HG03457 (cell line): ENCODE measurements around the gene RAPGEF4.

Experiments
- ATAC-seq: cut with Tn5 transposase; IDR thresholded peaks from one replicate; pipeline ENCODE4 v1.9.1; 2021; ENCODE audit warnings: moderate number of reproducible peaks; ENCODE audit not compliant: unreplicated experiment

Gene RAPGEF4

DNA sequence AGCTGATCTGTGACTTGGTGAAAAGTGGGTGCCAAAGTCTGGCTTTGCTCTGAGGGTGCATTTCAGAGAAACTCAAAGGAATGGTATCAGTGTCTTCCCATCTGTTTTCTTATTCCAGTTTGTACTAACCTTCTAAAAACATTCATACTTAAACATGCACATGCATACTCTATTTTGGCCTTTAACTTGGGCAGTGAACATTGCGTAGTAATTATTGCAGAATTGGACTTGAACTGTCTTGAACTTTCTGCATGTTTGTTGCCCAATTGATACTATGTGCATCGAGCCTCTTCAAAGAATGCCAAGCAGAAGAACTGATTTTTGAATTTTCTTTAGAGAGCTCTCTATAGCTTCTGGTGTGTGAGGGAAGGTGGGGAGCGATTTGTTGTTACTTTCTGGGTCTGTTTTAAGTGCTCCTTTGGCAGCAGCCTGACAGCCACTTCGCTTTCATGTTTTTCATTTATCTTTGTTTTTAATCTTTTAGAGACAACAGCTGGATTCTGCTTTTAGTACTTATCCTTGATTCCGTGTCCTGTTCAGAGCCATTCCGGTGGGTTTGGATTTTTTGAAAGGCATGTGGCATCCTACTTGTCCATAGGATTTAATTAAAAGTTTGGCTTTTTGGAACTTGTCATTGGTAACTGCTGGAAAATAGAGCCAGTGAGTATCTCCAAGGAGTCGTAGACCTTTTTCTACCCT lies 159.2 kb downstream of the RAPGEF4 start:
- ATAC-seq: no peak

DNA sequence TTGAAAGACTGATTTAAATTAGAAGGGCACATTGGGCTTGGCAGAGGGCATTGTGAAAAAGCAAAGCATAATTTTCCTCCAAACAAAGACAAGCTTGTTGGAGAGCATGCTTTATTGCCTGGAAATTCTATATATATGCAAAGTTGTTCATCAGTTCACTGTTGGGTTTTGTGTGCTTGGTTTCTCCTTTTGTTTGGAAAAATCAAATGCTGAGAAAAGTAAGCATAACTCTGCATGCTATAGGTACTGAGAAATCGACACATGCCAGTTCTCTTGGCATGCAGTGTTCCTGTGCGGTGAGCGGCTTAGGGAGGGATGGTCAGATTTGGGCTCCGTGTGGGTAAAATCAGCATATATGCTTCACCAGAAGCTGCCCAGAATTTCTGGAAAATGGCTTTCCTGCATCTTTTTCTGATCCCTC lies 161.0 kb downstream of the RAPGEF4 start:
- ATAC-seq: no peak

DNA sequence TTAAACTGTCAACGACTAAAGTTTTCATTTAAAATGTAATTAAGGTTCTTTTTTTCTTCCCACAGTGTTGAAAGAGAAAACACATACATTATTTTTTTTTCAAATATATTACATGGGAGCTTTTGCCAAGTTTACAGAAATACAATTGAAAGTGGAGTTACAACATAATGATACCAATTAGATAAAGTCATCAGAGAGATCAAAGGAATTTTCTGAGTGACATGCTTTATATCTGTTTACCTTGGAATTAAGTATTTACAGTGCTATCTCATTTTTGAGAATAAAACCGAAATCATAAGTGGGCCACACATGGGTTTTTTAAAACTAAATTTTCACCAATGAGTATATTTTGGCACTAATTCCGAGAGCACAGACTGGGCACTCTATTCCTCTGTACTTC lies 165.2 kb downstream of the RAPGEF4 start:
- ATAC-seq: no peak

DNA sequence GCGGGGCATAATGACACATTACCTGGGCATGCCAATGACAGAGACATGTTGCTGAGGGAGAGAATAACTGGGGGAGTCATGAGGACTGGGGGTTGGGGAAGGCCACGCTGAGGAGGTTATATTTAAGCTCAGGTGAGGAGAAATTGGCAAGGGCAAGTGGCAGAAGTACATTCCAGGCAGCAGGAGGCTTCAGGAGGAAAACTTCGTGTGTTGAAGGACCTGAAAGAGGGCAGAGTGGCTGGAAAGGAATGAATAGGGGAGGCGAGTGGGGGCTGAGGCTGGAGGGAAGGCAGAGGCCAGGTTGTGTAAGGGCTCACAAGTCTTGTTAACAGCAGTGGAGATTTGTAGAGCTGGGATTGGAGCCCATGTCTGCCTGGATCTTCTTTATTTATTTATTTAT lies 166.3 kb downstream of the RAPGEF4 start:
- no peak for ATAC-seq

DNA sequence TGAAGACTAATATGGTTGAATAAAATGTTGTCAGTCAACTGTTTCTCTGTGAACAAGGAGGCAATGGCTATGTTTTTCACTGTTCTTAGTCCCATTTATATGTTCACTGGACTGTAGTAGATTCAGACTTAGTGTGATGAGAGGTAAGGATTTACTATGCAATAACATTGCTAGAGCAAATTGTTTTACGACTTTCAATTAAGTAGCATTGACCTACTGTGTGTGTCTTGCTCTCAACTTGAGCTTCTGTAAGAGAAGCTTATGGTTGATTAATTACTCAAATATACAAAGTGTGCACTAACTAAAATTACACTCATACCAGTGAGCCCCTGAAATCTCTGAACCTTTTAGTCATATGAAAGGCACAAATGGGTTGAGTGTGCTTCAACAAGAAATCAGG lies 168.6 kb downstream of the RAPGEF4 start:
- no peak for ATAC-seq

DNA sequence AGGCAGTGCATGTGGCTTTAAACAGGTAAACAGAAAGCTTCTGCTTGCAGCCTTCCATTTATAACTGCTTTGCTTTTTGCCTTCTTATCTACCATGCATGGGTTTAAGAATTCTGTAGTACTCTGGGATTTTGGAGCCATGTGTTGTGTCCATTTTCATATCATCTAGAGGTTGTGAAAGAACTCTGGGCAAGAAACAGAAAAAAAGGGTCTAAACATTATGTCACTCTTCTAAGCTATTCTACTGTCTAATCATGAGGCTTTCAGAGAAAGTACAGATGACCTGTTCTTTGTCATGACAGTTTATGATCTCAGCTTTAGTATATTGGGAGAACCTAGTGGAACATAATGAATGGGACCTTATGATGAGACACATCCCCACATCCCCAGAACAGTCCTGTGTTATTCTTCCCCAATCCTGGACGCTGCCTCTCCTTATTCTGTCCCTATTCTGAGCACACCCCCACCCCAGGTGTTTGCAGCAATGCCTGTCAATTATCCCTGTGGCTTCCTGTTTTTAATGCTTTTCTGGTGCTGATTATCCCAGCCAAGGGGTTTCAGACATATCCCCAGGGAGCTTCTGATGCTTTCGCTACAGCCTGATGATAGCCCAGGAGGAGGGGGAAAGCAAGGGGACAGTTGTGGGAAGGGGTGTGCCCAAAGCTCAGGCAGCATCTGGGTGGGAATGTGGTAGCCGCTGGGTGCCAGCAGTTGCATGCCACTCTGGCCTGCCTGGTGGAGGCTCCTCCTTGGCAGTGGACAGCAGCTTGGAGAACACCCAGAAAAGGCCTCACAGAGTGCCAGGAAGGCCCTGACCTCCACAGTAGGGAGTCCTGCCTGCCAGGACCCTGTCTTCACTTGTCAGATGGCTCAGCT lies 170.5 kb downstream of the RAPGEF4 start:
- ATAC-seq: no peak

DNA sequence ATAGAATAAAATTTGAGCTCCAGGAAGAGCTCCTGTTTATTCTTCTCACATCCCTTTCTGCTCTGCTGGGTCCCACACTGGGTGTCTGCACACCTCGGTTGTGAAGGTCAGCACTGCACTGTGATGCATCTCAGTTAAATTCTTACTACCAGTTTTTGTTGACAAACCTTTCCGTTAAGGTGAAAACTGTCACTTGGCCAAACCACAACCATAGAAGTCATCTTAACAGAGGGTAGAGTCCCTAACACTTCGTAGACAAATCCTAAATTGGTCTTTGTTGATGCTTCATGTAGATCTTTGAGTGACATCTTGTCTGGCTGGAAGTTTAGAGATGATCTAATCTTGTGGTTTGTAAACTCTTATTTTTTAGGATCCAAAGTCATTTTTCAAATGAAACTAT lies 172.6 kb downstream of the RAPGEF4 start:
- ATAC-seq: no peak

DNA sequence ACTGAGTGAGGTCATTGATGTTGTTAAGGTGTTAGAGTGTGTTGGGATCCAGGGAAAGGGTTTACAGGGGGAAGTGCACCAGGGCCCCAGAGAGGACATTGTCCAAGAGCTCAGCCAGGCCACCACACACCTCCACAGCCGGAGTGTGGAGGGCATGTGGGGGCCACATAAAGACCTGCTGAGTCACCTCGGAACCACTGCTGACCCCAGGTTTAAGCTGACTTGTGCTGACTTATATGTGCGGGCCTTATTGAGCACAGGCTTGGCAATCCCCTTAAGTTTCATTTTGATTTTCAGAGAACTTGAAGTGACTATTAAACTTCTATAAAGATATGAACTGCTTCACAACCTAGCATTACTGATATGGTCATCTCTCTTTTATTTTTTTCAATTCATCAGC lies 173.8 kb downstream of the RAPGEF4 start:
- no peak for ATAC-seq

DNA sequence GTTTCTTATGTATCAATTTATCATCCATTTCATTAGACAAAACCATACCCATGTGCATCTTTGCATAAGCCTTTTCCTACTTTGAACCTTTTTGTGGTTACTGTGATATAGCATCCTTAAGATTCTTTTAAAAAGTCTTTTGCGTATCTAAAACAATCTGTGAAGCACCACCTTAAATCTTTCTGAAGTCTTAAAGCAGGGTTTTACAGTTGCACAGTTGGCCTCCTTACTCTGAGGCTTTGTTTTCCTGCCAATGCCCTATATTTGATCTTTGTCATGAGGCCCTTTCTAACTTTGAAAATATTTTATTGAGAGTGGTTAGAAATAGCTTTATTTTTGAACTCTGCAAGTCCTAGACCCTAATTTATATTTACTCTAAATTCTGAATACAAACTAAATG lies 176.6 kb downstream of the RAPGEF4 start:
- no peak for ATAC-seq

DNA sequence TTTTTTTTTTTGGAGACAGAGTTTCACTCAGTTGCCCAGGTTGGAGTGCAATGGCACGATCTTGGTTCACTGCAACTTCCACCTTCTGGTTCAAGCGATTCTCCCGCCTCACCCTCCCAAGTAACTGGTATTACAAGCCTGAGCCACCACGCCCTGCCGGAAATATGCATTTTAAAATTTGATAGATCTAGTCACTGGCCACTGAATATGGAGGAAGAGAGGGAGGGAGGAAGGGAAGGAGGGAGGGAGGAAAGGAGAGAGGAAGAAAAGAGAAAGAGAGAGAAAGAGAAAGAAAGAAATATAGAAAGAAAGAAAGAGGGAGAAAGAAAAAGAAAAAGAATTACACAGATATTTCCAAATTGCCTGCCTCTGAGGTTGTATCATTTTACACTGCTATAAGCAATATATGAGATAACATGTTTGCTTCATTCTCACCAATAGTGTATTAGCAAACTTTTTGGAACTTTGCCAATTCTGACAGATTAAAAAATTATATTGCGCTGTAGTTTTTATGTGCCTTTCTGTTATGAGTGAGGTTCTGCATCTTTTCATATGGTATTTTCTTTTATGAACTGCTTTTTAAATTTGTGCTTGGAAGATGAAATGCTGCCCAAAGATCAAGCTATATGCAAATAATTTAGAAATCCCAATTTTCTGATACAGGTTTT lies 178.8 kb downstream of the RAPGEF4 start:
- no peak for ATAC-seq

DNA sequence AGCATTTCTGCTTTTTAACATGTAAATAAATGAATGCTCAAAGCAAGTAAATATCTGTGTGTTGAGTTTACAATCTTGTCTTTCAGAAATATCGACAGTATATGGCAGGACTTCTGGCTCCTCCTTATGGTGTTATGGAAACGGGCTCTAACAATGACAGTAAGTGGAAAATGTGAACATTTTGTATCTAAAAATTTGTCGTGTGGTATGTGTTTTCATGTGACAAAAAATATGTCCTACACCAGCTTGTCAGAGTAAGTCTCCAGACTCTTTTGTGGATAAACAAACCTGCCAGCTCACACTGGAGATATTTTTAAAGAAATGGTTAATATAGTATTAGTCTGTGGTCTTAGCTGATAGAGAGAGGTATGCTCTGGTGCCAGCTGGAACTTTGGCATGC lies 182.1 kb downstream of the RAPGEF4 start:
- ATAC-seq: no peak

DNA sequence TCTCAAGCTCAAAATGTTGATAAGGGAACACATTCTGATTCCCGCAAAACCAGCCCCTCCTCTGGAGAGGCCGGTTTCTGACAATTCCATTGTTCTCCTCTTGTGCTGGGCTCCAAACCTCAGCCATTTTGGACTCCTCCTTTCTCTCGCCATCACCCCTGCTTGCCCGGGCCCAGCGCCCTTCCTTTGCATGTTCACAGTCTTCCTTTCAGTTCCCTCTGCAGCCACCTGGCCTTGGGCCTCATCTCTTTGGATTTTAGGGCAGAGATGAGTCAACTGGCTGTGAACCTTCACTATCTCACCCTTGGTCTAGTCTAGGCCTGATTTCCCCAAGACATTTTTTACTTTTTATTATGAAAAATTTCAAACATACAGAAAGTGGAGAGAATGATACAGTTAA lies 184.1 kb downstream of the RAPGEF4 start:
- no peak for ATAC-seq

DNA sequence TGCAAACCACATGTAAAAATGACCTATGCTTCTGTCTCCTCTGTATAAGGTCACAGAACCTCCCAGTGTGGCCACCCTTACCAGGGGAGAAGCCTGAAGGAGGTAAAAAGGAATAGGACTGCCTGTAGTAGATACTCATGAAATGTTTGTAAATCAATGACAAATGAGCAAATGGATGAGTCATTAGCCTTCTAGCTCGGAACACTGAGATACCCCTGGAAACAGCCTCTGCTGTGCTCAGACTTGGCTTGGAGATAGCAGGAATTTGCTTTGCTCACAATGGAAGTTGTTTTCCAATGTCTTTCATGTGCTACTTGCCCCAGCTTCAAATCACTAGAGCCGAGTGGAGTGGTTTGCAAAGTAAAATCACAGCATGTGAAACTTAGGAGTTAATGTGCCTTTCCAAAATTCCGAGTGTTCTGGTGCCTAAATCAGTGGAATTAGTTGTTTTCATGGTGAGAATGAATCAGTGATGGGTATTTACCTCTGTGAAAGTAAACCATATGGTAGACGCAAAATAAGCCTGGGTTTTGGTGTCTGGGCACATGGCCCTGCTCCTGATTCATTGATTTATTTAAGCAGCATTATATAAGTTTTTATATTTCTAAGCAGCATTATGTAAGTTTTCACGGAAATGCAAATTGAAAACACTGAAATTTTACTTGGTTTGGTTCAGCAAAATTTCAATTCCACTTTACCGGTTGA lies 186.0 kb downstream of the RAPGEF4 start:
- ATAC-seq: no peak

DNA sequence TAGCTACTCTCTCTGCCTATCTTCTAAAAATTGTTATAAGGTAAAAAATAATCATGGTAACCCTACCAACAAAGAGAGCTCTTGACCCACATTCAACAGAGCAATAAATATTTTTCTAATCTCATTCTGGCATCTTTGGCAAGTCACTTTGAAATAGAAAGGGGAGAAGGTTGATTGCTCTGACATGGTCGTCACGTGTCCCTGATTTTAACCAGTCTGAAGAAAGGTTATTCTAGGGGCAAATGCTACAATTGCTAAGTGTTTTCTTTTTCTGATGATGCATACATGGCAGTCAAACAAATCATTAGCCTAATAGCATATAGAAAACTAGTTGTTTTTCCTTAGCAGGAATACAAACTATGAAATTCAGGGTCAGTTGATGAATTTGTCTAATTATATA lies 186.7 kb downstream of the RAPGEF4 start:
- ATAC-seq: no peak

DNA sequence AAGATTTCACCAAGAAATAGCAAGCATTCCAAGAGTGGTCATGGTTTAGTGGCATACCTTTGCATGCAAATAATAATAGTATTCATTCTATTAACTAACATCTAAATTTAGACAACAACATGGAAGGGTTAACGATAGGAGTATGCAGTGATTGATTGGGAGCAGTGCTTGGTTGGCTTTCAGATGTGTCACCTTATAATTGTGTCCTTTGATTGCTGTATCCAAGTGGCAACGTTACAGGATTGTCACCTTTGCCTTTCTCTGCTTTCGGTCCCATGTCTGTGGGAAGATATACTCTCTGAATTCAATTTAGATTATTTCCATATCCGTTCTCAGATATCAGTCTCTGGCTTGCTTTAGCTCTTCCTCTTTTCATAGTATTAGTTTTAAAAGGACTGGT lies 187.2 kb downstream of the RAPGEF4 start:
- ATAC-seq: no peak

DNA sequence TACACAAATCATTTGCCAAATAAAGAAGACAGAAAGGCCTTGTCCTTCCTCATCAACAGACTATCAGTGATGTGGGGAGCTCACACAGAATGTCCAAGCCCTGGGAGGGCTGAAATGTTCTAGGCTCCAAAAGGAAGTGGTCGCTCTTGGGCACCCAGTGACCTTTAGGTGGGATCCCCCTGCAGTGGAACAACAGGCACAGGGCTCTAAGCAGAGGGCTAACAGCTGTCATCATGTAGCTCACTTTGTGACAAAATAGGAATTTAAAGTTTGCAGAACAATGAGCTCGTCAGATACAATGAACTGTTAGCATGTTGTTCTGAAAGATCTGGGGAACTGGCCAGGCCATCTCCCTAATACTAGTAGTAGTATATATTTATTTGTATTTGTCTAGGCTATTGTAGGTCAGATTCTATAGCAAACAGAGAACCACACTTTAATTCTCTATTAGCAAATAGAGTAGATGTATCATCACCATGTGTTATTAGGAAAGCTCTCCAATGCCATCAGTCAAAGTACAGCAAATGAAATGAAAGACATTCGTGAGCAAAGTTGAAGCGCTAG lies 188.5 kb downstream of the RAPGEF4 start:
- ATAC-seq: no peak

DNA sequence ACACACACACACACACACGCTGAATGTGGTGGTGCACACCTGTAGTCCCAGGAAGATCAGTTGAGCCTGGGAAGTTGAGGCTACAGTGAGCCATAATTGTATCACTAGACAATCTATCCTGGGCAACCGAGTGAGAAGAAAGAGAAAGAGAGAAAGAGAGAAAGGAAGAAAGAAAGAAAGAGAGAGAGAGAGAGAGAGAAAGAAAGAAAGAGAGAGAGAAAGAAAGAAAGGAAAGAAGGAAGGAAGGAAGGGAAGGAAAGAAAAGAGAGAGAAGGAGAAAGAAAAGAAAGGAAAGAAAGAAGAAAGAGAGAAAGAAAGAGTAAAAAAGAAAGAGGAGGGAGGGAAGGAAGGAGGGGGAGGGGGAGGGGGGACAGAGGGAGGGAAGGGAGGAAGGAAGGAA lies 190.0 kb downstream of the RAPGEF4 start:
- no peak for ATAC-seq

DNA sequence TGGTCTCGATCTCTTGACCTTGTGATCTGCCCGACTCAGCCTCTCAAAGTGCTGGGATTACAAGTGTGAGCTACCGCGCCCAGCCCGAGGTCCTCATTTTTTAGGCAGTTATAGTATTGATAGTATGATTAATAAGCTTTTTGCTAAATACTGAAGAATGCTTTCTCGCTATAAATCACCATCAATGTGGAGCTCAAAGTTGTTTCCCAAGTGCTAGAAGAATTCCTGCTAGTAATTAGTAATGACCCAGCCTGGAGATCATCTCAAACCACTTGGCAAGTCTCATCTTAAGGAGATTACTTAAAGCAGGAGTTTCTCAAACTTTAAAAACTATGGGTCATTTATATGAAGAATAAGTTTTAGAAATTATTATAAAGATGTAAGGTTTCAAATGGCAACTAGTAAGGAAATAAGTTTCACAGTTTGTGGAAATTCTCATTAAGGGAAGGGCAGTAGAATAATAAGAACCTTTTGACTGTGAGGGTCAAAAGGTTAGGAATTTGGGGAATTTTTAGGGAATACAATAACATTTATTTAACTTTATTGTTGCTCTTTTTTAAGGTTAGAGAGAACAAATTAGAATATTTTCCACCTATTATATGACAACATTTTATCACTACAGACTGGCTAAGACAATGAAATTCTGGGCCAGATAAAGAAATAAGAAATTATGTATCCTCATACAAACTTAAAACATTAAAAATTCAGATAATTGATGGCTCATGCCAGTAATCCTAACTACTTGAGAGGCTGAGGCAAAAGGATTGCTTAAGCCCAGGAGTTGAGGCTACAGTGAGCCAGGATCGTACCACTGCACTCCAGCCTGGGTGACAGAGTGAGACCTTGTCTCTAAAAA lies 191.4 kb downstream of the RAPGEF4 start:
- no peak for ATAC-seq

DNA sequence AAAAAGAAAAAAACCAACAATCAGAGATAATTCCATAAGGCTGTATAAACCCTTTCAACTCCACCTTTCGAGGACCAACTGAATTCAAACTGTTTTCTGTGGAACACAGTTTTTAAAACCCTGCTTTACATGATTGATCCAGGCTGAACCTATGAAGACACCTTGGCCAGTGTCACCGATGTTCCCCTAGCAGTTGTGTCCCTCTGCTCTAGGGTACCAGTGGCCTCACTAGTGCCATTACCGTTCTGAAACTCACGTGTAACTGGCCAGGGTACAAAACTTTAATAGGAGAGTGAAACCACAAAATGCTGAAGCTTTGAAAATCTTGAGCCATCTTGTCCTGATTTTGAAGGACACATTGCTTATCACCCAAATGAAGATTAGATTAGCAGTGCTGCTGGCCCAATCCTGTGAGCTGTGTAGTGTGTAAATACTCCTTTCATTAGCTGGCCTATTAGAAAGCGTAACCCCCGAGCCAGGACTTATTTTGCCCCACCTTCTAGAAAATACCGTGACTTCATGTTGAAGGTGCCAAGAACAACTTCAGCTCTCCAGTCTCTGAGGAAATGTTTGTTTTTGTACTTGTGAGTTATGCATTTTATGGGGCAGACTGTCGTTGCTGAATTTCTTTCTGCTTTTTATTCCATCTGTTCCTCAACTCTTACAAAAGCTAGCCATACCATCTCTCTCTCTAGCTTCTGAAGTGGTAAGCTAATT lies 192.2 kb downstream of the RAPGEF4 start:
- no peak for ATAC-seq
